ENCODE measurements around the gene TCF15.

- no peak for TF ChIP-seq CTCF (conservative IDR thresholded peaks at IDR 0.05; ENCODE audit: low read depth in 2 of 2)
- no peak for TF ChIP-seq EZH2 (IDR thresholded peaks at IDR 0.05; ENCODE audit: low read depth, unreplicated experiment)
- no peak for TF ChIP-seq EZH2phosphoT487 (IDR thresholded peaks at IDR 0.05; ENCODE audit: unreplicated experiment)
- no peak for TF ChIP-seq JUNB (IDR thresholded peaks at IDR 0.05; ENCODE audit: unreplicated experiment)
- no peak for TF ChIP-seq REST (IDR thresholded peaks at IDR 0.05; ENCODE audit: unreplicated experiment)
- no peak for TF ChIP-seq POLR2AphosphoS5 (IDR thresholded peaks at IDR 0.05; ENCODE audit: low read depth)
- no peak for TF ChIP-seq CREB1 (CRISPR knock-in tag; IDR thresholded peaks at IDR 0.05; ENCODE audit: low read depth)
- TF ChIP-seq STAT1 (IDR thresholded peaks at IDR 0.05; ENCODE audit: unreplicated experiment): no peak
- no peak for TF ChIP-seq ZNF462 (CRISPR knock-in tag; IDR thresholded peaks at IDR 0.05)
- no peak for TF ChIP-seq ETS1 (IDR thresholded peaks at IDR 0.05)
- no peak for TF ChIP-seq ZNF114 (CRISPR knock-in tag; IDR thresholded peaks at IDR 0.05)
Measured at GRCh38 chr20:597560-597959, 12.5 kb downstream of the TCF15 start.

All from GM23338 (cell line).